ENCODE measurements around the gene MAML2.
"Not testable (repeated sequence)": the region's sequence is repeated elsewhere in the genome, so short reads cannot be mapped to it uniquely, and the experiment has no call there.

MAML2 gene

GRCh38 chr11:96271352-96271751 lies 71.6 kb downstream of the MAML2 start:
- DNase-seq (ENCODE audit: low read depth, low spot score) = not testable (repeated sequence)

GRCh38 chr11:96268527-96268926 lies 74.5 kb downstream of the MAML2 start:
- DNase-seq (ENCODE audit: low read depth, low spot score) = not testable (repeated sequence)

GRCh38 chr11:96267496-96268032 lies 75.4 kb downstream of the MAML2 start:
- no peak for DNase-seq (ENCODE audit: low read depth, low spot score)

GRCh38 chr11:96267001-96267495 lies 75.9 kb downstream of the MAML2 start:
- DNase-seq (ENCODE audit: low read depth, low spot score) = no peak

- DNase-seq (ENCODE audit: low read depth, low spot score) = no peak
These were observed 77.0 kb downstream of the MAML2 start for GRCh38 chr11:96265972-96266371.

- no peak for DNase-seq (ENCODE audit: low read depth, low spot score)
These were observed 77.7 kb downstream of the MAML2 start for GRCh38 chr11:96265220-96265737.

GRCh38 chr11:96264364-96264763 lies 78.6 kb downstream of the MAML2 start:
- DNase-seq (ENCODE audit: low read depth, low spot score) = no peak

GRCh38 chr11:96263238-96263763 lies 79.7 kb downstream of the MAML2 start:
- DNase-seq (ENCODE audit: low read depth, low spot score) = no peak

- no peak for DNase-seq (ENCODE audit: low read depth, low spot score)
These were observed 82.5 kb downstream of the MAML2 start for GRCh38 chr11:96260532-96260931.

GRCh38 chr11:96260067-96260511 lies 82.9 kb downstream of the MAML2 start:
- no peak for DNase-seq (ENCODE audit: low read depth, low spot score)

GRCh38 chr11:96259134-96259830 lies 83.7 kb downstream of the MAML2 start:
- no peak for DNase-seq (ENCODE audit: low read depth, low spot score)

- DNase-seq (ENCODE audit: low read depth, low spot score) = no peak
These were observed 84.7 kb downstream of the MAML2 start for GRCh38 chr11:96257972-96258934.

GRCh38 chr11:96257036-96257435 lies 86.0 kb downstream of the MAML2 start:
- no peak for DNase-seq (ENCODE audit: low read depth, low spot score)

GRCh38 chr11:96256215-96257011 lies 86.6 kb downstream of the MAML2 start:
- DNase-seq (ENCODE audit: low read depth, low spot score) = no peak

- no peak for DNase-seq (ENCODE audit: low read depth, low spot score)
These were observed 88.1 kb downstream of the MAML2 start for GRCh38 chr11:96254854-96255253.

GRCh38 chr11:96254087-96254486 lies 88.9 kb downstream of the MAML2 start:
- no peak for DNase-seq (ENCODE audit: low read depth, low spot score)

GRCh38 chr11:96246718-96247552 lies 96.1 kb downstream of the MAML2 start:
- DNase-seq (ENCODE audit: low read depth, low spot score) = no peak

- peak; percentile 91 for DNase-seq (ENCODE audit: low read depth, low spot score)
These were observed 99.9 kb downstream of the MAML2 start for GRCh38 chr11:96242971-96243647.

GRCh38 chr11:96242191-96242847 lies 100.7 kb downstream of the MAML2 start:
- no peak for DNase-seq (ENCODE audit: low read depth, low spot score)
